HS-5 (cell line): ENCODE results near the gene CASQ1.

ENCODE experiments used
- DNase-seq: peaks from one replicate; pipeline ENCODE4 v3.0.0-alpha.2; 2012; ENCODE audit warnings: low read depth

Gene CASQ1

DNA sequence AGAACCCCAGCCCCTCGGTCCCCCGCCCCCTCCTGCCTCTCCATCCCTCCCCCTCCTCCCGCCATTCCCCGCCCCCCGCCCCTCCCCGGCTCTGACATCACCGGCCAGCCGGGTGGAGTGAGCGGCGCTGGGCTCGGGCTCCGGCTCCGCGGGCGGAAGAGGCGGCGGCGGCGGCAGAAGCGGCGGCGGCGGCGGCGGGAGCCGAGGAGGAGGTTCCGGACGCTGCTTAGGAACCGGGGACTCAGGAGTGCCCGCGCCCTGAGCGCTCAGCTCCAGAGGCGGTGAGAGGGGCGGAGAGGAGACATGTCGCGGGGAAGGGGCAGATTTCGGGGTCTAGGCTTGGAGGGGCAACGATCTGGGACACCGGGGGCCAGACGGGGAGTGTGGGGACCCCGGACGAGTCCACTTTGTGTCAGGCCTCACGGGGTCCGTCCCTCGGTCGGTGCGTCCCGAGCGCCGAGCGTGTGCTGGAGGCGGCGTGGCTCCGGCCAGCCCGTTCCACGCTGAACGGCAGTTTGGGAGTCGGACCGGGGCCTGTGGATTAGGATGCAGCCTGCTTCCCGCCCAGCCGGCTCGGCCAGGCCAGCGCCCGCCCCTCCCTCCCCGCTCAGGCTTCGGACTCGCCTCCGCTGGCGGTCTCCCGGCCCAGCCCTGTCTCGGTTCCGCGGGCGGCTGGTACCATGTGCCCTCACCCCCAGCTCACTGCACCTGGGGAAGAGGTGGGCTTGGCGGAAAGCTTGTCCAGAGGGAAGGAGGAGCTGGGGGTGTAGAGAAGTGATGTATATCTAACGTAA, 15.1 kb downstream of the CASQ1 start, which contains the start of gene PEA15:
PEA15 (plus strand) TSS at position 143 of the 794 bp plus-strand sequence. CDS start 6,161 bp downstream, outside the sequence.
- no peak for DNase-seq

DNA sequence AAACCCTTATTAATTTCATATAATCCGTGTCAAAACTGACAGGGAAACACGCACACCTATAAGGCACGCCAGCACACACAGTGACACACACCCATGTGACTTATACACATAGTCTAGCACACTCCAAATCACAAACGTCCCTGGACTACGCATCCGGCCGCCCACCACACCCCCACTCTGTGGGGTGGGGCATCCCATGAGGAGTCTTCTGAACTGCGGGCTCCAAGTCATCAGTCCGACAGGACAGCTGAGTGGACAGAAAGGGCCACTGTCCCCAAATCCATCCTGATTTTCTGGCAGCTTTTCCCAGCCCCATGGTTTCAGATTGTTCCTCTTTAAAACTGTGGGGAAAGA, 15.6 kb downstream of the CASQ1 start:
- DNase-seq: peak; percentile 55

GRCh38 chr1:160206421-160207117, 16.2 kb downstream of the CASQ1 start:
- DNase-seq: peak; percentile 75

- DNase-seq: no peak
These were observed 16.8 kb downstream of the CASQ1 start for GRCh38 chr1:160207118-160207650.

DNA sequence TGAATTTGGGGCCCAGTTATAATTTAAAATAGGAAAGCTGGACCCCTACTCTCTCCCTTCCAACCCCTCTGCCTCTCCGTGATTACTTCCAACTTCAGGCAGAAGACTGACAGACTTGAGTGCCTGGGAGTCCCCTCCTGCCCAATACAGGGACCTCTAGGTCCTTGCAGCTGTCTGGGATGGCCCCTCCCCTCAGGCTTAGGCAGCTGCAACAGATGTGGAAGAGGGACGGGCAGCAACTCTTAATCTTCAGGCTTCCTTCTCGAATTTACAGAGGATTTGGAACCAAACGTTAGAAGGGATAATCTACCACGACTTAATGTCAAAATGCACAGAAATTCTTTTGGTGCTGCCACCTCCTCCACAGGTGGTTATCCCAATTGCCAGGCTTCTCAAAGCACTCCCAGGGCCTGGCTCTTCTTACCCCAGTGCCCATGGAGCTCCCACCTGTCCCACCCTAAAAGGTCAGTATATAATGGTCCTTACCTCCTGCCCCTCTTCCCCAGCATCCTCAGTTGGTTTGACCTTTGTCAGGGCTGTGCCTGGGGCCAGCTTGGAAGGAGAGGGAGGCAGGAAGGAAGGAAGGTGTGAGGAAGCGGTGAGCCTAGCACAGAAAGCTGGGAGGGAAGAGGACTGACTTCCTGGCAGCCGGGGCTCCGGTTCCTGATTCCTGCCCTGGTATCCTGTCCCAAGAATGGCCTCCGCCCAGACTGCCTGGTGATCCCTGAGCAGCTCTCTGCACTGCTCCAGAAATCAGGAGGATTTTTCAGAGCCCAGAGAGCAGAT, 17.6 kb downstream of the CASQ1 start:
- DNase-seq: no peak

DNA sequence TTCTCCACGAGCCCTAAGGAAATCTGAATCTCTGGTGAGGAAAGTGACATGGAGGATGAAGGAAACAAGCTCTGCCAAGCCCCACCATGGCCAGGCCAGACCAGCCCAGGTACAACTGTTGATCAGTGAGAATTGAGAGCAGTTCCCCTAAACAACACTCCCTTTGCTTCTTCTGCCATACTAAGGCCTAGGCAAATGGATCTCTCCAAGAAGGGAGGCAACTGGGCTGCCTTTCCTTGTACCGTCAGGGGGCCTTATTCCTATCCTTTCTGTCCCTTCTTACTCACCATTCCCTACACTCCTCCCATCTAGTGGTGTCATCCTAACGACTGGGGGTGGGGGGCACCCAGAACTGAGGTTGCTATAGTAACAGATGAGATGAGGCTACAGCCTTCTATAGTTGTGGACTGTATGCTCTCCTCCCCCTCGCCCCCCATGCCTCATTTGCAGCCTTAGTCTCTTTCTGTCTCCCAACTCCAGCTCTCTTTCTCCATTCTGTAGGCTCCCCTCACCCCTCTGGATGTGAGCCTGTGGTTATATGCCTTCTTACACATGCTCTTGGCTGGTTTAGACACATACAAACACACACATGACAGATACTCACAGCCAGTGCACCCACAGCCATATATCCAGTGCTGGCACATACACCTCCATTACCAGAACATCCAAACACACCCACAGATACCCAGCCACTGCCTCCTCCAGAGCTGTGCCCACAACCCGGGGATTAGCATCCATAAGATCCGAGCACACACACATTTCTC, 18.4 kb downstream of the CASQ1 start:
- DNase-seq: no peak

DNA sequence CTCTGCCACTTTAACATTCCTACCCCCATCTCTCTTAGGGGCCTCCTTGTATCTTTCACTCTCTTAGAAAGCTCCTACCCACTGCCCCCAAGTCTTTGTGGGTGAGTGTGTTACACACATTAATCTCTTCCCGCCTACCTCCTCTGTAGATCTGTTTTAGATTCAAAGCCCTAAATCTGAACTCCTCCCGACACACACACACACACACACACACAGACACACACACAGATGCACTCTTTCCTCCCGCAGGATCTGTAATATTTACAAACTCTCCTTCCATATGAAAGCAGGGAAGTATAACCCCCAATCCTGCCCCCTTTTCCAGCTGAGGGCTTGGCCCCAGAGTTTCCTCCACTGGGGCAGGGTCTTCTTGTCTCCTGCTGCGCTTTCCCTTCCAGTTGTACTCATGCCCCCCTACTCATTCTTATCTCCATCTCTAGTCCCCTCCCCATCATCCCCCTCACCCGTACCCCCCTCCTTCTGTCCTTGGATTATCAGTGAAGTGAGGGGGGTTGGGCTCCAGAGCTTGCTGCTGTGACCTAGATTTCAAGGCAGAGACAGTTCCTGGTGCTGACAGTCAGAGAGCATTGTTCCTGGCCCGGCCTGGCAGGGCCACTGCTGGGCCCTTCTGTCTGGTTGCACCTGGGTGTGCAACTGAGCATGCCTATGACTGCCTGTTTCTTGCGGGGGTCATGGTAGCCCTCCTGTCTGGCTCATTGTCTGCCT, 19.1 kb downstream of the CASQ1 start:
- no peak for DNase-seq

GRCh38 chr1:160210561-160210960, 20.2 kb downstream of the CASQ1 start:
- no peak for DNase-seq

GRCh38 chr1:160211046-160211790, 20.8 kb downstream of the CASQ1 start:
- DNase-seq: no peak

DNA sequence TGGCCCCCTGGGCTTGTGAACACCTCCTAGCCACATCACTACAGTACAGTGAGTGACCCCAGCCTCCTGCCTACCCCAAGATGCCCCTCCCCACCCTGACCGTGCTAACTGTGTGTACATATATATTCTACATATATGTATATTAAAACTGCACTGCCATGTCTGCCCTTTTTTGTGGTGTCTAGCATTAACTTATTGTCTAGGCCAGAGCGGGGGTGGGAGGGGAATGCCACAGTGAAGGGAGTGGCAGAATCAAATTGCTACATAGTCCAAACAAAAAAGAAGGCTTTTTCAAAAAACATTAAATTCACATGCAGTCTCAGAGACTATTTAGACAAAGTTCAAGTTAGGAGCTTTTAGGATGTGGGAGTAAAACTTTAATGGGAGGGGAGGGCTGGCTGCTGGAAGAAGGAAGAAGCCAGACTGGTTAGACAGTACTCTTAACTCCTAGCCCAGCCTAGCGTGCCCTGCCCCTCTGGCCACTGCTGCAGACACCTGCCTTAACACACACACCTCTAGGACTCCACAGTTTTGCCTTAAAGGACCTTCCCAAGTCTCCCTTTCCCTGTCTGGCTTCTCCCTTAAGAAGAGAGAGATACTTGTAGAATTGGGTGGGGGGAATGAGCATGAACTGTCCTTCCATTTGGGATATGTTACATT, 24.2 kb downstream of the CASQ1 start:
- no peak for DNase-seq

GRCh38 chr1:160216301-160216700, 25.9 kb downstream of the CASQ1 start:
- no peak for DNase-seq

DNA sequence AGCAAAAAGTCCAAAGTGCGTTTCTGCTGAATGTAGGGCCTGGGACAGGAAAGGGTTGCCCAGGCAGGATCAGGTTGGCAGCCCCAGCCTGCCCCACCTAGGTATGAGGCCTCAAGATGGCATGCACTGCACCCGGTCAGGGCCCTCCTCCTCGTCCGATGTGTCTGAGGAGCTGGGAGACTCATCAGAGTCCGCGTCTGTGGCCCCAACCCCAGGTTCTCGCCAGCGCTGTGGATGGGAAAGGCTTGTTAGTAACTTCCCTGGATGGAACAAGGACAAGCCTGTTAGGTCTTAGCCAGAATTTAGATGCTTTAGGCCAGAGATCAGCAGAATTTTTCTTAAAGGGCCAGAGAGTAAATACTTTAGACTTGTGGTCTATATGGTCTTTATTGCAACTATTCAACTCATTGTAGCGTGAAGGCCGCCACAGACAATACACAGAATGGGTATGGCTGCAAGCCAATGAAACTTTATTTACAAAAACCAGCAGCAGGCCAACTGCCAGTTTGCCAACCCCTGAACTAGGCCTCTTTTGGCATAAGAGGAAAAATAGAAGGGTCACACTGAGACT, 27.2 kb downstream of the CASQ1 start:
- DNase-seq: no peak

- peak; percentile 33 for DNase-seq
These were observed 28.9 kb downstream of the CASQ1 start for GRCh38 chr1:160219062-160219929.

GRCh38 chr1:160220301-160220700, 29.9 kb downstream of the CASQ1 start:
- no peak for DNase-seq

- no peak for DNase-seq
These were observed 30.7 kb downstream of the CASQ1 start for GRCh38 chr1:160221089-160221488.

GRCh38 chr1:160222546-160222945, 32.2 kb downstream of the CASQ1 start:
- no peak for DNase-seq

- DNase-seq: no peak
These were observed 34.2 kb downstream of the CASQ1 start for GRCh38 chr1:160224606-160225005.

GRCh38 chr1:160225345-160225744, 35.0 kb downstream of the CASQ1 start:
- DNase-seq: no peak
